DOHH2 (cell line): ENCODE results near the gene LYRM2.

Experiments
- H3F3A ChIP-seq: fragments of 200-600 bp; sonication (generic), shearing (Covaris generic); 2 replicates; pipeline ENCODE4 v1.6.0; 2016; ENCODE audit warnings: antibody characterized with exemption, mild to moderate bottlenecking; ENCODE audit not compliant: control insufficient read depth, insufficient read depth
- H3K27ac ChIP-seq: fragments of 200-600 bp; sonication (generic); 2 replicates; pipeline ENCODE4 v1.5.1; 2014; ENCODE audit warnings: low read depth, mild to moderate bottlenecking, low read length, moderate library complexity
- H3K27me3 ChIP-seq: fragments of 200-600 bp; sonication (generic); 2 replicates; pipeline ENCODE4 v1.6.1; 2014; ENCODE audit warnings: mild to moderate bottlenecking, low read length, mixed read lengths; ENCODE audit not compliant: control insufficient read depth
- H3K36me3 ChIP-seq: fragments of 200-600 bp; sonication (generic); 2 replicates; pipeline ENCODE4 v1.6.1; 2014; ENCODE audit warnings: mild to moderate bottlenecking, low read length, moderate library complexity, mixed read lengths; ENCODE audit not compliant: control insufficient read depth
- H3K4me1 ChIP-seq: fragments of 200-600 bp; sonication (generic); 2 replicates; pipeline ENCODE4 v1.6.1; 2014; ENCODE audit warnings: mild to moderate bottlenecking, low read length, mixed read lengths; ENCODE audit not compliant: control insufficient read depth
- H3K4me2 ChIP-seq: fragments of 200-600 bp; sonication (generic); 2 replicates; pipeline ENCODE4 v1.6.0; 2014; ENCODE audit warnings: mild to moderate bottlenecking, low read length, moderate library complexity
- H3K4me3 ChIP-seq: fragments of 200-600 bp; sonication (generic); 2 replicates; pipeline ENCODE4 v1.5.1; 2014; ENCODE audit warnings: mild to moderate bottlenecking, low read length, mixed read lengths
- H3K79me2 ChIP-seq: fragments of 200-600 bp; sonication (generic); 2 replicates; pipeline ENCODE4 v1.6.1; 2014; ENCODE audit warnings: mild to moderate bottlenecking, low read length, mixed read lengths; ENCODE audit not compliant: control insufficient read depth
- H3K9me2 ChIP-seq: fragments of 200-600 bp; sonication (generic); replicated peaks from 2 replicates; pipeline ENCODE4 v1.6.1; 2014; ENCODE audit warnings: mild to moderate bottlenecking, low read length, mixed read lengths; ENCODE audit not compliant: control insufficient read depth
- H3K9me3 ChIP-seq: fragments of 200-600 bp; sonication (generic); 2 replicates; pipeline ENCODE4 v1.6.1; 2014; ENCODE audit warnings: antibody characterized with exemption, low read length, mixed read lengths; ENCODE audit not compliant: control insufficient read depth, insufficient read depth
- H4K20me1 ChIP-seq: fragments of 200-600 bp; sonication (generic); 2 replicates; pipeline ENCODE4 v1.6.0; 2014; ENCODE audit warnings: low read depth, mild to moderate bottlenecking, antibody characterized with exemption, low read length, moderate library complexity; ENCODE audit not compliant: control insufficient read depth, insufficient read depth
- EZH2phosphoT487 ChIP-seq: fragments of 200-600 bp; sonication (generic); IDR thresholded peaks from 2 replicates; pipeline ENCODE4 v1.6.1; 2017; ENCODE audit warnings: borderline replicate concordance, mild to moderate bottlenecking, antibody characterized with exemption, low read length, moderate library complexity, mixed read lengths
- TF ChIP-seq, protein P1 (sequence below): fragments of 200-600 bp; sonication (generic); IDR thresholded peaks from one replicate; pipeline ENCODE4 v1.5.1; 2014; ENCODE audit warnings: antibody characterized with exemption, mild to moderate bottlenecking, low read depth, low read length; ENCODE audit not compliant: poor library complexity, severe bottlenecking

LYRM2 gene

DNA sequence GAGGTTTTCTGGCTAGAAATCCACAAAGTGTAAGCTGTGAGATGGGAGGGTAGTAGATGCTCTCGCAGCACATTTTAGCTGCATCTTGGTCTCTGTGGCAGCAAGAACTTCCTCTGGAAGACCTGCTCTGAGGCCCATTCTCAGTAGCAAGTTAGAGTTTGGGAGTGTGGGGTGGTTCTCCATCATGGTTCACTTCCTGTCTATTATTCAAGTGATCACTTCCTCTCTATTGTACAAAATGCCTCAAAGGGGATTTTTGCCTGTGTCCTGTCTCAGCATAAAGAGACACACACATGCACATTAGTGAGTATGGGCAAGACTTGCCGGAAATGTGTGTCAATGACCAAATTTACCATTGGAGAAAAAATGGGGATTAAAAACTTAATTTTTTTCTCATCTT, 42.5 kb downstream of the LYRM2 start:
- Histone ChIP-seq H4K20me1 (no peaks in the 10 kb centered on the region), H3K9me3 (no peaks in the 10 kb centered on the region), H3K4me3 (no peak overlapping the region), H3K79me2 (no peaks in the 10 kb centered on the region), H3F3A (no peaks in the 10 kb centered on the region), H3K4me2 (no peak overlapping the region), H3K27me3 (no peaks in the 10 kb centered on the region), H3K27ac (no peak overlapping the region), H3K9me2 (no peaks in the 10 kb centered on the region), H3K4me1 (peaks cover 10% of the 10 kb centered on the region), H3K36me3 (no peaks in the 10 kb centered on the region)
- TF ChIP-seq, protein P1, sequence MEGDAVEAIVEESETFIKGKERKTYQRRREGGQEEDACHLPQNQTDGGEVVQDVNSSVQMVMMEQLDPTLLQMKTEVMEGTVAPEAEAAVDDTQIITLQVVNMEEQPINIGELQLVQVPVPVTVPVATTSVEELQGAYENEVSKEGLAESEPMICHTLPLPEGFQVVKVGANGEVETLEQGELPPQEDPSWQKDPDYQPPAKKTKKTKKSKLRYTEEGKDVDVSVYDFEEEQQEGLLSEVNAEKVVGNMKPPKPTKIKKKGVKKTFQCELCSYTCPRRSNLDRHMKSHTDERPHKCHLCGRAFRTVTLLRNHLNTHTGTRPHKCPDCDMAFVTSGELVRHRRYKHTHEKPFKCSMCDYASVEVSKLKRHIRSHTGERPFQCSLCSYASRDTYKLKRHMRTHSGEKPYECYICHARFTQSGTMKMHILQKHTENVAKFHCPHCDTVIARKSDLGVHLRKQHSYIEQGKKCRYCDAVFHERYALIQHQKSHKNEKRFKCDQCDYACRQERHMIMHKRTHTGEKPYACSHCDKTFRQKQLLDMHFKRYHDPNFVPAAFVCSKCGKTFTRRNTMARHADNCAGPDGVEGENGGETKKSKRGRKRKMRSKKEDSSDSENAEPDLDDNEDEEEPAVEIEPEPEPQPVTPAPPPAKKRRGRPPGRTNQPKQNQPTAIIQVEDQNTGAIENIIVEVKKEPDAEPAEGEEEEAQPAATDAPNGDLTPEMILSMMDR, result no peak
- no peak for TF ChIP-seq EZH2phosphoT487

DNA sequence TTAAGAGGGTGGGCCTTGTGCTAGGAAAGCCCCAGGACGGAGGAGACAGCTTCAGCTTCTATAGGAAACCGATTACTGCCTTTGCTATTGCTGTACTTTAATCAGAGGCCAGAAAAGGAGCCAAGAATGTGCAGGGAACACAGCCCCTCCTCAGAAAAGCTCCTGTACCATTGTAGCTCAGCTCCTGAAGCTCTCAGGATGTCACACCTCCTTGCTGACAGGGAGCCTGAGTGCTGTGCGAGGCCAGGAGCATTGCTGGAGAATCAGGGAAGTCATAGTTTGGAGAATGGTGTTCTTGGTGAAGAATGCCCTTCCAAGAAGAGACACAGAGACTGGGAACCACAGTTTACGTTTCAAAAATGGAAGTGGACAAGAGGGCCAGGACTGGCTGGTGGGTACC, 46.8 kb downstream of the LYRM2 start:
- H3K27ac ChIP-seq, result no peak overlapping the region
- no peak for TF ChIP-seq EZH2phosphoT487
- TF ChIP-seq, protein P1, result no peak
- no peaks in the 10 kb centered on the region for H3F3A ChIP-seq
- H3K4me1 ChIP-seq, result peaks cover 10% of the 10 kb centered on the region
- H3K4me3 ChIP-seq, result no peak overlapping the region
- no peaks in the 10 kb centered on the region for H4K20me1 ChIP-seq
- no peak overlapping the region for H3K4me2 ChIP-seq
- H3K79me2 ChIP-seq, result no peaks in the 10 kb centered on the region
- no peaks in the 10 kb centered on the region for H3K36me3 ChIP-seq
- no peaks in the 10 kb centered on the region for H3K9me3 ChIP-seq
- H3K27me3 ChIP-seq, result no peaks in the 10 kb centered on the region
- no peaks in the 10 kb centered on the region for H3K9me2 ChIP-seq

DNA sequence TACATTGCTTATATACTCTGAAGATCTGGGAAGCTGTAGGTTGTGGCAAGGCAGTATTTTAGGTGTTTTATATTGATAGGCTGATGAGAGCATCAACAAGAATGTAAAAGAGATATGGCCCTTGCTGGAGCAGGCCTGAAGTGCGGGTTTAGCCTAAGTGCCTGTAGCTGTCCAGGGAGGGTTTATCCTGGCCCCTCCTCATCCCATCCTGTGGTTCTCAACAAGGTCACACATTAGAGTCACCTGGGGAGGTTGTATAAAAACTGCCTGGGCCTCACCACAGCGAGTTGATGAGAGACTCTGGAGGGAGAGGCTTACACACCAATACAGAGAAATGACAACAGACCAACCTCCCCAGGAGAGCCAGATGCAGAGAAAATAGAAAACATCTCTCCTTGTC, 48.4 kb downstream of the LYRM2 start:
- no peaks in the 10 kb centered on the region for H3F3A ChIP-seq
- H3K36me3 ChIP-seq, result no peaks in the 10 kb centered on the region
- H4K20me1 ChIP-seq, result no peaks in the 10 kb centered on the region
- no peaks in the 10 kb centered on the region for H3K4me1 ChIP-seq
- no peak overlapping the region for H3K4me3 ChIP-seq
- H3K4me2 ChIP-seq, result no peak overlapping the region
- H3K9me2 ChIP-seq, result no peaks in the 10 kb centered on the region
- H3K79me2 ChIP-seq, result no peaks in the 10 kb centered on the region
- H3K27ac ChIP-seq, result no peak overlapping the region
- H3K27me3 ChIP-seq, result no peaks in the 10 kb centered on the region
- H3K9me3 ChIP-seq, result no peaks in the 10 kb centered on the region
- TF ChIP-seq, protein P1, result no peak
- TF ChIP-seq EZH2phosphoT487, result no peak
